GM12878 (cell line): Measurements from ENCODE around the gene SPTBN1. TPM values are rescaled to one million over a fixed set of nuclear protein-coding genes. Genes with fewer than 3 reads are reported as not detected.

Experiments used
- ATAC-seq: fragments of 200-7000 bp; cut with Tn5 transposase; 3 replicates; pipeline ENCODE4 v1.9.1; 2020; ENCODE audit warnings: mild to moderate bottlenecking, moderate library complexity
- BruUV-seq: library from RNA; stranded (reverse); fragments of 400-500 nt; replicated peaks from 2 replicates; lab custom pipeline; 2021; lab: Mats Ljungman, UMichigan
- CTCF ChIA-PET: fragments of 300-600 bp; sonication (Branson Sonifier 250); formaldehyde crosslinking; extraction: SDS; loops from one replicate; lab custom pipeline; 2021; ENCODE audit warnings: inconsistent platforms; lab: Yijun Ruan, JAX
- POLR2A ChIA-PET: fragments of 350-600 bp; formaldehyde crosslinking; extraction: SDS; loops from one replicate; lab custom pipeline; 2021; ENCODE audit warnings: inconsistent platforms; lab: Charles Lee
- RAD21 ChIA-PET: fragments of 300-600 bp; sonication (Branson Sonifier 250); formaldehyde crosslinking; loops from one replicate; lab custom pipeline; 2023; ENCODE audit warnings: antibody characterized with exemption; ENCODE audit not compliant: unreplicated experiment; lab: Charles Lee
- SMC1A ChIA-PET: fragments of 300-600 bp; sonication (Branson Sonifier 250); formaldehyde crosslinking; loops from one replicate; lab custom pipeline; 2023; ENCODE audit not compliant: unreplicated experiment, uncharacterized antibody; lab: Charles Lee
- DNase-seq: peaks from one replicate; pipeline ENCODE4 v3.0.0-alpha.2; 2011; ENCODE audit warnings: low read depth, low spot score
- FAIRE-seq: peaks from 3 replicates; lab custom pipeline; 2011; peaks lifted over from hg19 to GRCh38; lab: Jason Lieb, UNC
- H2AFZ ChIP-seq: 2 replicates; pipeline ENCODE4 v1.6.0; 2011; ENCODE audit warnings: low read depth, low read length, control low read depth; ENCODE audit not compliant: control insufficient read depth
- H3K27ac ChIP-seq: 2 replicates; pipeline ENCODE4 v1.5.1; 2011; ENCODE audit warnings: control low read depth; ENCODE audit not compliant: control insufficient read depth, insufficient read depth
- H3K27me3 ChIP-seq, 2 experiments: replicated peaks in 1 of 2; 2 replicates each; pipeline versions ENCODE4 v1.6.0 to v1.6.1; 2011; ENCODE audit warnings: low read length in 1 of 2; ENCODE audit not compliant: control insufficient read depth in 2 of 2, insufficient read depth in 2 of 2
- H3K36me3 ChIP-seq, 2 experiments: 2 replicates each; pipeline ENCODE4 v1.5.1; 2011; ENCODE audit warnings: low read length in 1 of 2; ENCODE audit not compliant: control insufficient read depth in 2 of 2, insufficient read depth in 2 of 2
- H3K4me1 ChIP-seq: 2 replicates; pipeline ENCODE4 v1.6.1; 2011; ENCODE audit warnings: mild to moderate bottlenecking, low read length, moderate library complexity, mixed read lengths; ENCODE audit not compliant: control insufficient read depth, insufficient read depth
- H3K4me2 ChIP-seq: 2 replicates; pipeline ENCODE4 v1.6.0; 2011; ENCODE audit warnings: control low read depth; ENCODE audit not compliant: control insufficient read depth, insufficient read depth
- H3K4me3 ChIP-seq: fragments of 200-600 bp; sonication (generic); 2 replicates; pipeline ENCODE4 v1.5.1; 2016
- H3K79me2 ChIP-seq: 2 replicates; pipeline ENCODE4 v1.6.0; 2011; ENCODE audit warnings: low read length; ENCODE audit not compliant: control insufficient read depth, insufficient read depth
- H3K9ac ChIP-seq: 2 replicates; pipeline ENCODE4 v1.8.0; 2011; ENCODE audit warnings: low read length, control low read depth, mixed read lengths; ENCODE audit not compliant: control insufficient read depth, insufficient read depth
- H3K9me3 ChIP-seq: replicated peaks from 3 replicates; pipeline ENCODE4 v1.5.1; 2011; ENCODE audit warnings: mild to moderate bottlenecking, low read length; ENCODE audit not compliant: control insufficient read depth, insufficient read depth
- H4K20me1 ChIP-seq: 2 replicates; pipeline ENCODE4 v1.6.0; 2011; ENCODE audit not compliant: control insufficient read depth, insufficient read depth
- STAT3 ChIP-seq: IDR thresholded peaks from 2 replicates; pipeline ENCODE4 v1.6.1; 2011; ENCODE audit warnings: low read depth, low read length, improper control_type of control experiment
- TCF7 ChIP-seq: IDR thresholded peaks from 2 replicates; pipeline ENCODE4 v1.6.1; 2014; ENCODE audit warnings: antibody characterized with exemption, borderline replicate concordance
- WGBS: methylation state at CpG from one replicate; pipeline ENCODE4 v1.1.6; 2016; ENCODE audit warnings: low lambda C conversion rate; ENCODE audit not compliant: insufficient replicate concordance, insufficient coverage; ENCODE audit errors: missing lambda C conversion rate; 5-methylcytosine and 5-hydroxymethylcytosine counted together
- in situ Hi-C: fragments of 300-500 bp; cut with MboI; formaldehyde crosslinking; loops from 9 replicates; pipeline ENCODE4 v1.14.3; 2018; ENCODE audit warnings: mixed read lengths
- intact Hi-C: fragments of 100-400 bp; cut with micrococcal nuclease; formaldehyde crosslinking; loops from one replicate; pipeline ENCODE4 v1.14.2; 2022; ENCODE audit not compliant: unreplicated experiment
- polyA plus RNA-seq, 11 experiments: library from polyadenylated mRNA; depleted of rRNA in 4 of 11; unstranded in 6 of 11; stranded (reverse) in 5 of 11; fragments of >200 nt; fragmentation: Nextera tagmentation in 4 of 11; fragmentation: Illumina TruSeq in 1 of 11; extraction: Ambion mirVana in 4 of 11; extraction: Trizol in 1 of 11; gene quantifications; 1 replicate in 1 of 11; 2 replicates in 10 of 11; pipeline versions ENCODE4 v1.2.1 to v1.2.3, GENCODE V29; 2011 to 2016; ENCODE audit warnings: inconsistent platforms in 2 of 11, missing spikeins in 2 of 11, low read depth in 1 of 11
- total RNA-seq, 4 experiments: library from RNA; depleted of rRNA in 3 of 4; stranded (reverse); fragments of >200 nt in 3 of 4; fragmentation: Illumina TruSeq in 1 of 4; extraction: Trizol in 1 of 4; gene quantifications; 2 replicates each; pipeline versions ENCODE4 v1.2.1 to v1.2.3, GENCODE V29; 2013 to 2021
- TF ChIP-seq, protein P1 (sequence below): fragments of 450-650 bp; IDR thresholded peaks from 2 replicates; pipeline ENCODE4 v1.6.1; 2017; ENCODE audit warnings: mild to moderate bottlenecking, moderate library complexity

SPTBN1 gene
- total and polyA plus RNA-seq, 10 of the 15 experiments (the other 5 are each of a cell fraction or from before 2014, with no cell fraction given) = 20.6 to 154 (median 76.7) TPM

DNA sequence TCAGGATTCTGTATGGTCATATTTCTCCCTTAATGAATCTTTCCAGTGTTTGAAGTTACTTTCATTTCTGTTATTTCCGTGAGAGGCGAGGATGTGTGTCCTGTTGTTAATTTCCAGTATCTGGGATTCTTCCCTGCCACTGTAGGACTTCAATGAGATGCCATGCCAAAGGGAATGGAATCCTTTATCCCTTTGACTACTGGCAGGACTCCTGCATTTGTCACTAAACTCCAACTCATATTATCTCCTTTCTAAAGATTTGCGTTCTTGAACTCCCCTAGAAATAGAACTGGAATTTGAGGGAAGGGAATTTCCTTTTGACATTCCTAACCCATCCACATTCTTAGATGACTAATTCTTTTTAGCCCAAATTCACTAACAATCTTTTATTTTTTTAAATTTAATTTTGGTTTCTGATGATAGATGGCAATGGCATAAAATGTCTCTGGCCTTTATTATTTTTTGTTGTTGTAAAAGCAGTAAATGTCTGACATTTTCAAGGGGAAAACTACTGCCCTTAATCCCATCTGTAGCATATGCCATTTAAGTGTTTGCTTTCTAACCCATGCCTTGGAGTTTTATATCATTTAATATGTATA lies 179.5 kb downstream of the SPTBN1 start:
- 32% methylated on average over 3 of the region's 3 CpGs for WGBS
- Histone ChIP-seq H3K27ac (peak overlapping the region; percentile 95), H3K4me3 (peak overlapping the region; percentile 29; the same call in 1 of the 2 replicates), H4K20me1 (no peaks in the 10 kb centered on the region), H3K4me1 (peaks cover 57% of the 10 kb centered on the region), H3K36me3 (peaks cover 35 to 46% of the 10 kb centered on the region in 2 experiments), H3K27me3 (no peaks in the 10 kb centered on the region), H3K79me2 (peaks cover 36% of the 10 kb centered on the region), H3K9me3 (no peaks in the 10 kb centered on the region; the same call in 2 of the 3 replicates), H3K4me2 (peak overlapping the region; percentile 61), H2AFZ (no peak overlapping the region), H3K9ac (peak overlapping the region; percentile 61)
- in situ Hi-C loops = no loop called here
- no peak for ATAC-seq
- FAIRE-seq = no peak
- RAD21 ChIA-PET = interaction anchor here (1.1 to 3.9 kb wide), 17 partner anchors 20 to 113 kb away, joined by 4 to 56 read pairs (median 10); no protein-coding TSS in a partner anchor
- CTCF ChIA-PET = interaction anchor here (0.7 to 3.8 kb wide), 8 partner anchors 16 to 520 kb away, joined by 3 to 31 read pairs (median 4); partner anchors contain the start of gene ACYP2
- BruUV-seq = TSS peak; percentile 4
- intact Hi-C loops = loop anchor here (2.0 to 10.0 kb wide), 4 partner anchors 45 to 531 kb away; no protein-coding TSS in a partner anchor
- POLR2A ChIA-PET = interaction anchor here (0.6 to 1.9 kb wide), 6 partner anchors 38 to 89 kb away, joined by 3 to 11 read pairs (median 4); no protein-coding TSS in a partner anchor
- TF ChIP-seq, protein P1, sequence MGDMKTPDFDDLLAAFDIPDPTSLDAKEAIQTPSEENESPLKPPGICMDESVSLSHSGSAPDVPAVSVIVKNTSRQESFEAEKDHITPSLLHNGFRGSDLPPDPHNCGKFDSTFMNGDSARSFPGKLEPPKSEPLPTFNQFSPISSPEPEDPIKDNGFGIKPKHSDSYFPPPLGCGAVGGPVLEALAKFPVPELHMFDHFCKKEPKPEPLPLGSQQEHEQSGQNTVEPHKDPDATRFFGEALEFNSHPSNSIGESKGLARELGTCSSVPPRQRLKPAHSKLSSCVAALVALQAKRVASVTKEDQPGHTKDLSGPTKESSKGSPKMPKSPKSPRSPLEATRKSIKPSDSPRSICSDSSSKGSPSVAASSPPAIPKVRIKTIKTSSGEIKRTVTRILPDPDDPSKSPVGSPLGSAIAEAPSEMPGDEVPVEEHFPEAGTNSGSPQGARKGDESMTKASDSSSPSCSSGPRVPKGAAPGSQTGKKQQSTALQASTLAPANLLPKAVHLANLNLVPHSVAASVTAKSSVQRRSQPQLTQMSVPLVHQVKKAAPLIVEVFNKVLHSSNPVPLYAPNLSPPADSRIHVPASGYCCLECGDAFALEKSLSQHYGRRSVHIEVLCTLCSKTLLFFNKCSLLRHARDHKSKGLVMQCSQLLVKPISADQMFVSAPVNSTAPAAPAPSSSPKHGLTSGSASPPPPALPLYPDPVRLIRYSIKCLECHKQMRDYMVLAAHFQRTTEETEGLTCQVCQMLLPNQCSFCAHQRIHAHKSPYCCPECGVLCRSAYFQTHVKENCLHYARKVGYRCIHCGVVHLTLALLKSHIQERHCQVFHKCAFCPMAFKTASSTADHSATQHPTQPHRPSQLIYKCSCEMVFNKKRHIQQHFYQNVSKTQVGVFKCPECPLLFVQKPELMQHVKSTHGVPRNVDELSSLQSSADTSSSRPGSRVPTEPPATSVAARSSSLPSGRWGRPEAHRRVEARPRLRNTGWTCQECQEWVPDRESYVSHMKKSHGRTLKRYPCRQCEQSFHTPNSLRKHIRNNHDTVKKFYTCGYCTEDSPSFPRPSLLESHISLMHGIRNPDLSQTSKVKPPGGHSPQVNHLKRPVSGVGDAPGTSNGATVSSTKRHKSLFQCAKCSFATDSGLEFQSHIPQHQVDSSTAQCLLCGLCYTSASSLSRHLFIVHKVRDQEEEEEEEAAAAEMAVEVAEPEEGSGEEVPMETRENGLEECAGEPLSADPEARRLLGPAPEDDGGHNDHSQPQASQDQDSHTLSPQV = no peak
- TF ChIP-seq STAT3 (no peak), TCF7 (0 out of 2 replicates have a peak, but pooled peaks have one; percentile 5)
- SMC1A ChIA-PET = interaction anchor here (1.3 to 6.4 kb wide), 12 partner anchors 12 to 112 kb away, joined by 3 to 86 read pairs (median 12); no protein-coding TSS in a partner anchor
- no peak for DNase-seq
